SU-DHL-6 (cell line): ENCODE results near the gene SKP1.
"Not testable (repeated sequence)": the region's sequence is repeated elsewhere in the genome, so short reads cannot be mapped to it uniquely, and the experiment has no call there.

Source experiments
- H2AFZ ChIP-seq: fragments of 200-600 bp; sonication (generic); 2 replicates; pipeline ENCODE4 v1.6.1; 2014; ENCODE audit warnings: low read depth, mild to moderate bottlenecking, moderate library complexity, mixed read lengths, antibody characterized with exemption, low read length; ENCODE audit not compliant: severe bottlenecking
- H3F3A ChIP-seq: fragments of 200-600 bp; shearing (Covaris generic); 2 replicates; pipeline ENCODE4 v1.6.0; 2016; ENCODE audit warnings: antibody characterized with exemption, mild to moderate bottlenecking; ENCODE audit not compliant: insufficient read depth
- H3K27ac ChIP-seq: fragments of 200-600 bp; sonication (generic); 2 replicates; pipeline ENCODE4 v1.5.1; 2016; ENCODE audit warnings: low read depth, mild to moderate bottlenecking, low read length, moderate library complexity, mixed read lengths
- H3K27me3 ChIP-seq: fragments of 200-600 bp; sonication (generic), shearing (Covaris generic); 2 replicates; pipeline ENCODE4 v1.6.0; 2014; ENCODE audit warnings: mild to moderate bottlenecking, low read length
- H3K36me3 ChIP-seq: fragments of 200-600 bp; sonication (generic); 2 replicates; pipeline ENCODE4 v1.6.1; 2014; ENCODE audit warnings: mild to moderate bottlenecking, low read length, mixed read lengths
- H3K4me2 ChIP-seq: fragments of 300-600, 200-600 bp; shearing (Covaris generic), sonication (generic); 2 replicates; pipeline ENCODE4 v1.6.0; 2014; ENCODE audit warnings: low read length, low read depth, mild to moderate bottlenecking; ENCODE audit not compliant: poor library complexity, severe bottlenecking
- H3K4me3 ChIP-seq: fragments of 200-600 bp; sonication (generic); 2 replicates; pipeline ENCODE4 v1.5.1; 2014; ENCODE audit warnings: antibody characterized with exemption, low read length, mild to moderate bottlenecking, mixed read lengths; ENCODE audit not compliant: insufficient read depth, poor library complexity, severe bottlenecking
- H3K79me2 ChIP-seq: fragments of 200-600 bp; sonication (generic); 2 replicates; pipeline ENCODE4 v1.6.1; 2014; ENCODE audit warnings: mild to moderate bottlenecking, low read length, moderate library complexity; ENCODE audit not compliant: insufficient read depth
- H3K9ac ChIP-seq: fragments of 200-600 bp; sonication (generic); 2 replicates; pipeline ENCODE4 v1.7.0; 2014; ENCODE audit warnings: mild to moderate bottlenecking, low read length
- H3K9me2 ChIP-seq: fragments of 200-600 bp; sonication (generic); replicated peaks from 2 replicates; pipeline ENCODE4 v1.6.1; 2014; ENCODE audit warnings: low read length; ENCODE audit not compliant: insufficient read depth
- H3K9me3 ChIP-seq: fragments of 200-600 bp; sonication (generic); 2 replicates; pipeline ENCODE4 v1.6.1; 2014; ENCODE audit warnings: low read length, mixed read lengths; ENCODE audit not compliant: insufficient read depth
- H4K20me1 ChIP-seq: fragments of 200-600 bp; sonication (generic); 2 replicates; pipeline ENCODE4 v1.6.1; 2014; ENCODE audit warnings: low read depth, mild to moderate bottlenecking, antibody characterized with exemption, low read length, moderate library complexity, mixed read lengths
- CTCF ChIP-seq: fragments of 200-600 bp; sonication (generic); IDR thresholded peaks from one replicate; pipeline ENCODE4 v1.5.1; 2017; ENCODE audit warnings: antibody characterized with exemption, mild to moderate bottlenecking, low read length, moderate library complexity; ENCODE audit not compliant: insufficient read depth, poor library complexity, severe bottlenecking
- EZH2phosphoT487 ChIP-seq: fragments of 200-600 bp; sonication (generic), shearing (Covaris generic); conservative IDR thresholded peaks from 2 replicates; pipeline ENCODE4 v1.6.1; 2018; ENCODE audit warnings: mild to moderate bottlenecking, antibody characterized with exemption, low read length, moderate library complexity, mixed read lengths

Gene SKP1

DNA sequence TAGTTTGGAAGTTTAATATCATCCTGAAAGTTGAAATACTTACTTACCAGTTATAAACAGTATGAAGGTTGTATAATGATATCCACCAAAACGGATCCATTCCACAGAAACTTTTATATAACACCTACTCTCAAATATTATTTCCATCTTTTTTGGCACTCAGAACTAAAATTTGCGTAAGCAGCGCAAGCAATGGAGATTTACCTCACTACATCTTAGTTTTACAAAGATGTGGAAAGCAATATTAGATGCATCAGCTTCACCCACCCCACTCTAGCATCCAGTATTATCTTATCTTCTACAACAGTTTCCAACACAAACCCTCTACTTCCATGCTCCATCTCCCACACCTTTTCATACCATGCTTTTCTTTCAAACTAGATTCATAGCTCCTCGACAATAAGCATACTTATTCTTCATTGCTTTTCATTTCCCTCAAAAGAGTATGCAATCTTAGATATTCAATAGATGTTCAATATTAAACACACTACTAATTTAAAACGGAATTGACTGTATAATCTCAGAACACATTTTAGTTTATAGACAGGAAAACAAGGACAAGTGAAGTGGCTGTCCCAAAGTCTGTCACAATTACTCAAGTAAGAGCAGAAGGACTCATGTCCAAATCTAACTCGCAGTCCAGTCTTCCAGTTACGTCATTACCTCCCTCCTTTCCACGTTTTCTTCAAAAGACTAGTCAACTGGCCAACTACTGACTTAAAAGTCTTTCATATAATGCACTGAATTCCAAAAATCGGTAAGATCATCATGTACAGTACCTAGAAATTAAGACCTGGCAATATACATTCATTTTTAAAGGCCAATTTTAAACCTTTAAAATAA lies 46.9 kb upstream of the SKP1 start:
- Histone ChIP-seq H3K4me2 (peak overlapping the region; percentile 96), H3K27ac (no peak overlapping the region), H3K36me3 (peaks cover 16% of the 10 kb centered on the region), H3K9me2 (no peaks in the 10 kb centered on the region), H3K4me3 (peak overlapping the region; percentile 87), H2AFZ (no peak overlapping the region), H3K27me3 (no peaks in the 10 kb centered on the region), H3K79me2 (peaks cover 73% of the 10 kb centered on the region), H4K20me1 (peaks cover 44% of the 10 kb centered on the region), H3F3A (peaks cover 12% of the 10 kb centered on the region; the same call in 1 of the 2 replicates), H3K9me3 (no peaks in the 10 kb centered on the region), H3K9ac (peak overlapping the region; percentile 100)
- TF ChIP-seq CTCF (no peak), EZH2phosphoT487 (no peak)

- not testable (repeated sequence) for H3K9ac ChIP-seq, H3K27me3 ChIP-seq, H3K9me2 ChIP-seq, H2AFZ ChIP-seq, H3K4me3 ChIP-seq, H3K9me3 ChIP-seq, H3K27ac ChIP-seq
- Histone ChIP-seq H3K79me2 (peaks cover 92% of the 10 kb centered on the region), H3K36me3 (peaks cover 24% of the 10 kb centered on the region), H3F3A (peaks cover 26% of the 10 kb centered on the region; the same call in 1 of the 2 replicates), H3K4me2 (peak overlapping the region; percentile 96), H4K20me1 (peaks cover 60% of the 10 kb centered on the region)
Observed at GRCh38 chr5:134221690-134222089, 44.9 kb upstream of the SKP1 start.

DNA sequence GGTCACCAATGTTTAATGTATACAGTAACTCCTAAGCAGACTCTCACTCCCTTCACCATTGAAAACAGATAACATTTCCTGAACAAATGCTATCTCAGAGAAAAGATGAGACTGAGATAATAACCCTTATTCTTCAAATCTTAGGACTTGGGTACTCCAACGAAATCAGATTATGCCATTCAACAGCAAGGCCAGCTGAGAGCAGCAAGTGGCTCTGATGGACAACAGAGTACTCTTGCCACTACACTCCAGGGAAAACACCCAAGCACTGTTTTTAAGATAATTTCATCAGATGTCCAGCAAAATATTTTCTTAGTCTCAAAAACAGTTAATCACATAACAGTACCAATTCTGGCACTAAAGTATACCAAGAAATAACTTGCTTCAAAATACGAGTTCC lies 39.0 kb upstream of the SKP1 start:
- TF ChIP-seq CTCF (no peak), EZH2phosphoT487 (no peak)
- H3F3A ChIP-seq = peaks cover 14% of the 10 kb centered on the region; the same call in 1 of the 2 replicates
- H3K9ac ChIP-seq = no peak overlapping the region
- H3K4me2 ChIP-seq = no peak overlapping the region
- peaks cover 11% of the 10 kb centered on the region for H3K36me3 ChIP-seq
- H3K9me2 ChIP-seq = no peaks in the 10 kb centered on the region
- no peak overlapping the region for H2AFZ ChIP-seq
- H3K79me2 ChIP-seq = peaks cover 100% of the 10 kb centered on the region
- no peaks in the 10 kb centered on the region for H3K9me3 ChIP-seq
- H3K4me3 ChIP-seq = no peak overlapping the region
- no peak overlapping the region for H3K27ac ChIP-seq
- no peaks in the 10 kb centered on the region for H3K27me3 ChIP-seq
- H4K20me1 ChIP-seq = peaks cover 57% of the 10 kb centered on the region

- Histone ChIP-seq H3K79me2 (peaks cover 100% of the 10 kb centered on the region), H4K20me1 (peaks cover 59% of the 10 kb centered on the region)
- H3K27me3 ChIP-seq, H3K27ac ChIP-seq, H2AFZ ChIP-seq, H3K4me2 ChIP-seq, H3K9me3 ChIP-seq, H3K36me3 ChIP-seq, H3K9me2 ChIP-seq, H3K4me3 ChIP-seq, H3F3A ChIP-seq, H3K9ac ChIP-seq: not testable (repeated sequence)
Observed at GRCh38 chr5:134211263-134212031, 34.7 kb upstream of the SKP1 start.
